Tibial nerve (tissue), 4 donors: Measurements from ENCODE around the gene ARMH4. TPM values are rescaled to one million over a fixed set of nuclear protein-coding genes. Genes with fewer than 3 reads are reported as not detected.

Experiments
- DNase-seq, 2 donors: peaks; one replicate each; pipeline ENCODE4 v3.0.0-alpha.2; 2019; ENCODE audit warnings: low spot score in 2 of 2
- H3K27ac ChIP-seq, 4 donors: fragments of 200-600 bp; sonication (generic) in 3 of 4; one replicate each; pipeline ENCODE4 v1.5.1; 2017 to 2019; ENCODE audit warnings: mild to moderate bottlenecking in 1 of 4
- H3K27me3 ChIP-seq, 2 donors: fragments of 200-600 bp; sonication (generic) in 1 of 2; one replicate each; pipeline versions ENCODE4 v1.5.1 to v1.6.0; 2017 to 2019
- H3K36me3 ChIP-seq, 3 donors: fragments of 200-600 bp; sonication (generic); one replicate each; pipeline ENCODE4 v1.5.1; 2018 to 2019
- H3K4me1 ChIP-seq, 4 donors: fragments of 200-600 bp; sonication (generic) in 3 of 4; one replicate each; pipeline ENCODE4 v1.5.1; 2017 to 2019
- H3K4me3 ChIP-seq, 4 donors: fragments of 200-600 bp; sonication (generic) in 3 of 4; one replicate each; pipeline ENCODE4 v1.5.1; 2017 to 2019; ENCODE audit warnings: mild to moderate bottlenecking in 1 of 4, moderate library complexity in 1 of 4
- H3K9me3 ChIP-seq, 4 donors: fragments of 200-600 bp; sonication (generic) in 3 of 4; one replicate each; pipeline ENCODE4 v1.5.1; 2017 to 2019
- CTCF ChIP-seq, 5 experiments: fragments of 200-600 bp in 3 of 5; fragments of 450-650 bp in 2 of 5; sonication (generic) in 3 of 5; IDR thresholded peaks; one replicate each; pipeline ENCODE4 v1.5.1; 2016 to 2019; ENCODE audit warnings: antibody characterized with exemption in 5 of 5, mild to moderate bottlenecking in 3 of 5, moderate library complexity in 2 of 5
- EP300 ChIP-seq, 2 donors: sonication (generic); formaldehyde crosslinking; IDR thresholded peaks; one replicate each; pipeline ENCODE4 v1.6.1; 2017; ENCODE audit warnings: antibody characterized with exemption in 2 of 2, mild to moderate bottlenecking in 1 of 2
- POLR2A ChIP-seq, 2 donors: fragments of 450-650 bp; IDR thresholded peaks; one replicate each; pipeline ENCODE4 v1.6.1; 2017; ENCODE audit warnings: antibody characterized with exemption in 2 of 2, mild to moderate bottlenecking in 2 of 2, moderate library complexity in 2 of 2
- WGBS, 2 donors: methylation state at CpG; one replicate each; pipeline ENCODE4 v1.1.5; 2018; 5-methylcytosine and 5-hydroxymethylcytosine counted together
- total RNA-seq, 4 donors: library from RNA; depleted of rRNA; stranded (reverse); fragments of >200 nt; gene quantifications; one replicate each; pipeline ENCODE4 v1.1.0, GENCODE V29; 2016

Gene ARMH4
- 1 to 10 TPM; 3.6 to 9.0 (median 5.6) TPM for total RNA-seq

GRCh38 chr14:58152014-58152857 is at the start of gene ARMH4:
ARMH4 (minus strand) TSS chr14:58152213; CDS start chr14:58139358, 12,855 bp downstream.
- H3K4me3 ChIP-seq, result peak within 1 kb of the TSS; percentile 57 to 79 (median 69)
- TF ChIP-seq CTCF (IDR thresholded peaks at IDR 0.05), result peak in 2 of 5 experiments; percentile 14 to 47
- peak in 1 of 2 donors; percentile 78 for TF ChIP-seq POLR2A (IDR thresholded peaks at IDR 0.05)
- TF ChIP-seq EP300 (IDR thresholded peaks at IDR 0.05), result peak in 1 of 2 donors; percentile 48
- no peaks in the 10 kb centered on the region for H3K27me3 ChIP-seq
- H3K27ac ChIP-seq, result peak within 1 kb of the TSS in 3 of 4 donors; percentile 21 to 80 (median 48)
- peak; percentile 61 to 70 for DNase-seq
- no peaks in the 10 kb centered on the region for H3K36me3 ChIP-seq
- 1% methylated on average over 37 of the region's 70 CpGs for WGBS, 2 donors
- peaks cover 0 to 18% (median 8%) of the 10 kb centered on the region in 4 donors for H3K4me1 ChIP-seq
- no peaks in the 10 kb centered on the region for H3K9me3 ChIP-seq

- 0 to 2% methylated on average over 2 of the region's 2 CpGs for WGBS, 2 donors
These were observed 48.8 kb upstream of the ARMH4 start for GRCh38 chr14:58200846-58201245.

GRCh38 chr14:58200480-58200841 is 48.4 kb upstream of the ARMH4 start:
- Histone ChIP-seq H3K9me3 (no peaks in the 10 kb centered on the region), H3K4me1 (peaks cover 0 to 27% (median 11%) of the 10 kb centered on the region in 4 donors), H3K27ac (peak overlapping the region; percentile 94 to 99 (median 98)), H3K36me3 (peaks cover 0 to 20% (median 5%) of the 10 kb centered on the region in 3 donors), H3K4me3 (peak overlapping the region; percentile 64 to 86 (median 81)), H3K27me3 (no peaks in the 10 kb centered on the region)
- no peak for TF ChIP-seq CTCF (IDR thresholded peaks at IDR 0.05)
- TF ChIP-seq POLR2A (IDR thresholded peaks at IDR 0.05), result no peak
- no peak for TF ChIP-seq EP300 (IDR thresholded peaks at IDR 0.05)
- DNase-seq, result no peak
- 0% methylated on average over 10 to 11 of the region's 11 CpGs for WGBS, 2 donors

More at GRCh38 chr14:58200846-58201245, 48.8 kb upstream of the ARMH4 start:
- Histone ChIP-seq H3K9me3 (no peaks in the 10 kb centered on the region), H3K27me3 (no peaks in the 10 kb centered on the region), H3K4me3 (peak overlapping the region; percentile 64 to 86 (median 81)), H3K27ac (peak overlapping the region; percentile 94 to 99 (median 98)), H3K4me1 (peaks cover 0 to 27% (median 11%) of the 10 kb centered on the region in 4 donors), H3K36me3 (peaks cover 0 to 24% (median 5%) of the 10 kb centered on the region in 3 donors)
- no peak for TF ChIP-seq EP300 (IDR thresholded peaks at IDR 0.05)
- TF ChIP-seq CTCF (IDR thresholded peaks at IDR 0.05), result no peak
- no peak for TF ChIP-seq POLR2A (IDR thresholded peaks at IDR 0.05)
- no peak for DNase-seq

GRCh38 chr14:58199726-58200479 is 47.9 kb upstream of the ARMH4 start, which contains the start of gene ACTR10:
ACTR10 (plus strand) TSS chr14:58200149; CDS start chr14:58200218, 69 bp downstream.
- Histone ChIP-seq H3K9me3 (no peaks in the 10 kb centered on the region), H3K36me3 (peaks cover 0 to 14% (median 5%) of the 10 kb centered on the region in 3 donors), H3K27me3 (no peaks in the 10 kb centered on the region), H3K4me3 (peak within 1 kb of the TSS; percentile 64 to 86 (median 81)), H3K27ac (peak within 1 kb of the TSS; percentile 94 to 99 (median 98)), H3K4me1 (peaks cover 0 to 27% (median 11%) of the 10 kb centered on the region in 4 donors)
- peak; percentile 39 to 55 for TF ChIP-seq POLR2A (IDR thresholded peaks at IDR 0.05)
- TF ChIP-seq CTCF (IDR thresholded peaks at IDR 0.05), result no peak
- peak in 1 of 2 donors; percentile 84 for TF ChIP-seq EP300 (IDR thresholded peaks at IDR 0.05)
- 0% methylated on average over 8 to 48 of the region's 78 CpGs for WGBS, 2 donors
- DNase-seq, result peak; percentile 67 to 69
